ENCODE measurements around the gene SLC25A12.

DNA sequence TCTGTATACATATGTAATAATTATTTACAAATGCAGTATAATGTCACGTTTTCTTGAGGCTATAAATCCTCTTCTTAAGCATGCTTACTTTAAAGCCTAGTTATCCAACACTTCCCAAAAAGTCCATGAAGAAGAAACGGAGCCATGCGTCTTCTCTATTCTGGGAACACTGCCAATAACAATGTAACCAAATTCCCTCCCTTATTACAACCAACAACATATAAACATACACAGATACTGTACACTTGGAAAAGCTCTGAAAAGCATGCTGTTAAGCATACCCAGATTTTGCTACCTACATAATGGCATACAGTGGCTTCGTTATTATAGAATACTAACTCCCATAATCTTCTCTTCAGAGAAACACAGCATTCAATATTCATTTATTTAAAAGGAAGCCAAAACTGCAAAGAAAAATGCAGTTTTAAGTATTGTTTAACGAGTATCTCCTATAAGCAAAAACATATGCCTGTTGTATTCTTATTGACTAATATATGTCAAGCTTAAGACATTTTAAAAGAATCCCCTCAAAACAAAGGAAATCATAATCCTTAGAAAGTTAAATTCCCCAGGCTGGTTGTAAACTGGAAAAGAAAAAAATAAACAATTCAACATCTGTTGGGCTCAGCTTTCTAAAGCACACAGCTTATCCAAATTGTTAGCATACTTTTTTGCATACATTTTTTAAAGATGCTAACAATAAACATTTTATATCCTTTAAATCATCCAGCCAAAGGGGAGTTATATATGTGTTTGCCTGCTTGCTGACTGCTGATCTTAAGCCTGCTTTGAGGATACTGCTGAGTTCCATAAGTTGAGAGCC, 83.4 kb downstream of the SLC25A12 start:
- no peak for TF ChIP-seq POLR2AphosphoS5 (IDR thresholded peaks at IDR 0.05)
- TF ChIP-seq, protein P1, sequence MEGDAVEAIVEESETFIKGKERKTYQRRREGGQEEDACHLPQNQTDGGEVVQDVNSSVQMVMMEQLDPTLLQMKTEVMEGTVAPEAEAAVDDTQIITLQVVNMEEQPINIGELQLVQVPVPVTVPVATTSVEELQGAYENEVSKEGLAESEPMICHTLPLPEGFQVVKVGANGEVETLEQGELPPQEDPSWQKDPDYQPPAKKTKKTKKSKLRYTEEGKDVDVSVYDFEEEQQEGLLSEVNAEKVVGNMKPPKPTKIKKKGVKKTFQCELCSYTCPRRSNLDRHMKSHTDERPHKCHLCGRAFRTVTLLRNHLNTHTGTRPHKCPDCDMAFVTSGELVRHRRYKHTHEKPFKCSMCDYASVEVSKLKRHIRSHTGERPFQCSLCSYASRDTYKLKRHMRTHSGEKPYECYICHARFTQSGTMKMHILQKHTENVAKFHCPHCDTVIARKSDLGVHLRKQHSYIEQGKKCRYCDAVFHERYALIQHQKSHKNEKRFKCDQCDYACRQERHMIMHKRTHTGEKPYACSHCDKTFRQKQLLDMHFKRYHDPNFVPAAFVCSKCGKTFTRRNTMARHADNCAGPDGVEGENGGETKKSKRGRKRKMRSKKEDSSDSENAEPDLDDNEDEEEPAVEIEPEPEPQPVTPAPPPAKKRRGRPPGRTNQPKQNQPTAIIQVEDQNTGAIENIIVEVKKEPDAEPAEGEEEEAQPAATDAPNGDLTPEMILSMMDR (IDR thresholded peaks at IDR 0.05 in 8 of 11, conservative IDR thresholded peaks at IDR 0.05 in 3 of 11), result no peak

All from spleen (tissue), 7 donors.